TTC549 (cell line): ENCODE measurements around the gene TGFB2.

Experiments
- FAIRE-seq: peaks from 2 replicates; lab custom pipeline; 2012; peaks lifted over from hg19 to GRCh38; lab: Jason Lieb, UNC

TGFB2 gene

GRCh38 chr1:218362418-218363076 is 17.4 kb downstream of the TGFB2 start:
- FAIRE-seq = no peak

GRCh38 chr1:218363141-218363540 is 18.0 kb downstream of the TGFB2 start:
- no peak for FAIRE-seq

GRCh38 chr1:218364028-218364710 is 19.0 kb downstream of the TGFB2 start:
- FAIRE-seq = no peak

GRCh38 chr1:218365226-218365999 is 20.3 kb downstream of the TGFB2 start:
- no peak for FAIRE-seq

- no peak for FAIRE-seq
Observed at GRCh38 chr1:218366322-218367052, 21.4 kb downstream of the TGFB2 start.

GRCh38 chr1:218367118-218367517 is 22.0 kb downstream of the TGFB2 start:
- FAIRE-seq = no peak

- no peak for FAIRE-seq
Observed at GRCh38 chr1:218368686-218369085, 23.6 kb downstream of the TGFB2 start.

GRCh38 chr1:218369688-218370511 is 24.8 kb downstream of the TGFB2 start:
- no peak for FAIRE-seq

- no peak for FAIRE-seq
Observed at GRCh38 chr1:218371927-218372672, 27.0 kb downstream of the TGFB2 start.

- FAIRE-seq = no peak
Observed at GRCh38 chr1:218374401-218375353, 29.5 kb downstream of the TGFB2 start.

GRCh38 chr1:218376722-218377121 is 31.6 kb downstream of the TGFB2 start:
- FAIRE-seq = no peak

- no peak for FAIRE-seq
Observed at GRCh38 chr1:218377143-218377660, 32.1 kb downstream of the TGFB2 start.

- FAIRE-seq = no peak
Observed at GRCh38 chr1:218380125-218380977, 35.2 kb downstream of the TGFB2 start.

- FAIRE-seq = no peak
Observed at GRCh38 chr1:218382261-218382660, 37.1 kb downstream of the TGFB2 start.

- FAIRE-seq = no peak
Observed at GRCh38 chr1:218383051-218383450, 37.9 kb downstream of the TGFB2 start.

- no peak for FAIRE-seq
Observed at GRCh38 chr1:218383681-218384080, 38.5 kb downstream of the TGFB2 start.

GRCh38 chr1:218384581-218384993 is 39.5 kb downstream of the TGFB2 start:
- no peak for FAIRE-seq

GRCh38 chr1:218388591-218388990 is 43.5 kb downstream of the TGFB2 start:
- no peak for FAIRE-seq

- no peak for FAIRE-seq
Observed at GRCh38 chr1:218390618-218391017, 45.5 kb downstream of the TGFB2 start.
